Muscle of back (tissue), 13 donors: ENCODE measurements around the gene THOC6. TPM values are rescaled to one million over a fixed set of nuclear protein-coding genes. Genes with fewer than 3 reads are reported as not detected.

Experiments
- DNase-seq, 3 donors: peaks; one replicate each; pipeline versions ENCODE4 v3.0.0 to v3.0.0-alpha.2; 2013
- long read RNA-seq, 9 donors: transcript quantifications; one replicate each; lab custom pipeline, GENCODE V29; 2026
- polyA plus RNA-seq, 10 donors: library from polyadenylated mRNA; unstranded; fragments of 120-200 nt; gene quantifications; one replicate each; pipeline ENCODE4 v1.2.1, GENCODE V29; 2013; ENCODE audit not compliant: insufficient read length in 10 of 10

Gene THOC6
- 10 to 100 TPM; 15.9 to 26.9 (median 19.8) TPM for polyA plus RNA-seq
- long read RNA-seq, donor 1, transcript THOC6-202 (13 exons, 1,419 nt): major isoform, 5 of 5 reads
- long read RNA-seq, donor 1, partial matches to known transcripts: 0 of 5 reads
- long read RNA-seq, donor 1, other reads (novel, unspliced or antisense): 0 of 5 reads
- long read RNA-seq, donor 2: 0 reads
- long read RNA-seq, donor 3: 0 reads
- long read RNA-seq, donor 4, partial matches to known transcripts: 0 of 2 reads
- long read RNA-seq, donor 4, other reads (novel, unspliced or antisense): 0 of 2 reads
- long read RNA-seq, donor 5, transcript THOC6-202 (13 exons, 1,419 nt): major isoform, 5 of 5 reads
- long read RNA-seq, donor 5, partial matches to known transcripts: 0 of 5 reads
- long read RNA-seq, donor 5, other reads (novel, unspliced or antisense): 0 of 5 reads
- long read RNA-seq, donor 6, transcript THOC6-202 (13 exons, 1,419 nt): major isoform, 5 of 5 reads
- long read RNA-seq, donor 6, partial matches to known transcripts: 0 of 5 reads
- long read RNA-seq, donor 6, other reads (novel, unspliced or antisense): 0 of 5 reads
- long read RNA-seq, donor 7, partial matches to known transcripts: 0 of 4 reads
- long read RNA-seq, donor 7, other reads (novel, unspliced or antisense): 0 of 4 reads
- long read RNA-seq, donor 8, partial matches to known transcripts: 0 of 3 reads
- long read RNA-seq, donor 8, other reads (novel, unspliced or antisense): 0 of 3 reads
- long read RNA-seq, donor 9: 0 reads

DNA sequence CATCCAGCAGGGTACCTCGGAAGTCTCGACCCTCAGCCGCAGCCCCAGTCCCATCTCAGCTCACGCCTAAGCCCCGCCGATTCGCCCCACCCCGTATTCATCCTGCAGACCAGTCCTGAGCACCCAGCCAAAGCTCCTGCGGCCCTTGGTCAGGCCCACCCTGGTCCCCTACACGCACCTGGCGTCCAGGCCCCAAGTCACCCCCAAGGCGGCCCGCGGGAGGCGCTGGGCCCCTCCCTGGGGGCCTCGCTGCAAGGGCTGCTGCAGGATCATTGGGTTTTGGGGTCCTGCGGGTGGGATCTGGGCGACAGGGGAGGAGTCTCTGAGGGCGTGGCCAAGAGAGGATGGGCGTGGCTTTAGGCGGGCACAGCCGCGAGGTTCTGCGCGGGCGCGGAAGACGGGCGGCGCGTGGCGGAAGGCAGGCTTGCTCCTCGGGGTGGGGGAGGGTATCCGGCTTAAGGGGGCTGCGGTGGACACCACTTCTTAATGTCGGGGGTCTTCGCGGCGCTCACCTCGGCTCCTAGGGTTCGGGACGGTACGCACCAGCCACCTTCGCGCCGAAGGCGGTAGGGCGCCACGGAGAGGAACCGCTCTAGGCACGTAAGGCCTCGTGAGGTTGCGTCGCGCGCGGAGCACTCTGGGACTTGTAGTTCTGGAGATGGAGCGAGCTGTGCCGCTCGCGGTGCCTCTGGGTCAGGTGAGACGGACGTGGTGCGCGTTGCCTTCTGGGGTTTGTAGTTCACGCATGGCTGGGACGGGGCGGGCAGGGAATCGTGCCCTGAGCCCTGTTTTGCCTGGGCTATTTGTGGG, at the start of gene THOC6, which contains the start of gene HCFC1R1:
Gene THOC6 (plus strand): TSS at position 367 of the 810 bp plus-strand sequence. CDS start 292 bp downstream, at position 659.
Gene HCFC1R1 (minus strand): TSS at position 274 of the 810 bp plus-strand sequence. CDS start 1 bp downstream, at position 273.
- peak; percentile 97 to 99 (median 97) for DNase-seq

- DNase-seq: no peak
These were observed 49.3 kb upstream of the THOC6 start for GRCh38 chr16:2974319-2975056.

DNA sequence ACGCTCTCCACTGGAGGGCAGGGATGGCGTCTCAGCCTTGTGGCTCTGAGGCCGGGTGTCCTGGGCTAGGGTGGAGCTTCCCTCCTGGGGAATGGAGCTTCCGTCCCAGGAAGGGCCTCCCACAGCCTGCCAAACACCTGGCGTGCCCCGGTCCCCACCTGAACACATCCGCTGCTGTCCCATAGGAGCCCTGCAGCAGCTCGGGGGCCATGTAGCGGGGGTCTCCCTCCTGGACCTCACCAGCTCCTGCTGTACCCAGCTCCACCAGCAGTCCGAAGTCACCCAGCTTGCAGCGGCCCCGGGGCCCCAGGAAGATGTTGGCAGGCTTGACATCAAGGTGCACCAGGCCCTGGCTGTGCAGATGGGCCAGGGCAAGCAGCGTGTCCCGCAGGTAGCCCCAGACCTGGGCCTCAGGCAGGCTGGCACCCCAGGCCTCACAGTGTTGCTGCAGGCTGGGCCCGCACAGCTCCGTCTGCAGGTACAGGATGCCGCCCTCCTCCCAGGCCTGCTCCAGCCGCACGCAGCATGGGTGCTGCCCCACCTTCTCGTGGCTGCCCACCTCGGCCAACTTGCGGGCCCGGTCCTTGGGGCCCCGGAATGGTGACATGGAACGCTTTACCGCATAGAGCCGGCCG, 48.6 kb upstream of the THOC6 start:
- DNase-seq: no peak

GRCh38 chr16:2976201-2976600, 47.6 kb upstream of the THOC6 start:
- DNase-seq: no peak

DNA sequence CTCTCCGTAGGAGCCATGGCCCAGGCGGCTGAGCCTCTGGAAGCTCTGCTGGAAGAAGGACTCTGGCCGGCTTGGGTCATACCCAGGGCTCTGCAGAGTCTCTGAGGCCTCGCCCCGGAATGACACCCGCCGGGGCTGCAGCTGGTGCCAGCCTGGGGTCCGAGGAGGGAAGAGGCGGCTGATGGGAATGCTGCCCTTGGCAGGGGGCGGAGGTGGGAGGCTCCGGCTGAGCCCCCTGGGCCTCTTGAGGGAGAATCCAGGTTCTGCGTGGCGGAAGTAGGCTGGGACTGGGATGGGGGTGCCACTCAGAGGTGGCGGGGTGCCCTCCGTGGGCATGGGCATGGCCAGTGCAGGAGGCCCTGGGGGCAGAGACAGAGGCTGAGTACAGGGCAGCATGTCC, 47.2 kb upstream of the THOC6 start:
- no peak for DNase-seq

- DNase-seq: no peak
These were observed 46.4 kb upstream of the THOC6 start for GRCh38 chr16:2977440-2977839.

GRCh38 chr16:2979669-2980226, 44.1 kb upstream of the THOC6 start:
- DNase-seq: no peak

GRCh38 chr16:2980227-2981176, 43.3 kb upstream of the THOC6 start, which contains the start of gene PKMYT1:
PKMYT1 (minus strand) TSS chr16:2980446; CDS start chr16:2979657, 789 bp downstream.
- peak; percentile 90 to 97 (median 95) for DNase-seq

DNA sequence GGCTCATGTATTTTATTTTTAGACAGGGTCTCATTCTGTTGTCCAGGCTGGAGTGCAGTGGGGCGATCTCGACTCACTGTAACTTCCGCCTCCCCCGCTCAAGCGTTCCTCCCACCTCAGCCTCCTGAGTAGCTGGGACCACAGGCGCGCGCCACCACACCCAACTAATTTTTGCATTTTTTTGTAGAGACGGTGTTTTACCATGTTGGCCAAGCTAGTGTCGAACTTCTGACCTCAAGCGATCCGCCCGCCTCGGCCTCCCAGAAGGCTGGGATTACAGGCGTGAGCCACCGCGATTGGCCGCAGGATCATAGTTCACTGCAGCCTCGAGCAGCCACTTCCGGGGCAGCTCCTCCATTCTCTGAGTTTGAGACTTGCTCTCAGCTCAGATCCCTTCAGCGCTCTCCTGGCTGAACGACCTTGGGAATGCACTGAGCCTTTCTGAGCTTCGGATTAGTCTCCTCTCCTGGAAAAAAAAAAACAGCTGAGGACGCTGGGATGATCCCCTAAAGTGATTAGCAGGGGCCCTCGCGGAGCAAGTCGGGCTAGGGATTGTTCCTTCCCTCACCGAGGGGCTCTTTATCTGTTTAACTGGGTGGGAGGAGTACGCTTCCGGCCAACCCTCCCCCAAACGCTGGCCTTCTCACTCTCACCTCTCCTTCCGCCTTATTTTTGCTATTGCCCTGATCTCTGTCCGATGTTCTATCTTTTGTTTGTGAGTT, 42.5 kb upstream of the THOC6 start:
- DNase-seq: no peak

GRCh38 chr16:2981899-2982250, 42.0 kb upstream of the THOC6 start:
- no peak for DNase-seq

- DNase-seq: no peak
These were observed 41.4 kb upstream of the THOC6 start for GRCh38 chr16:2982402-2982801.

- DNase-seq: peak; percentile 71 to 89 (median 79)
These were observed 40.1 kb upstream of the THOC6 start for GRCh38 chr16:2983706-2984136.

GRCh38 chr16:2985462-2985861, 38.4 kb upstream of the THOC6 start:
- DNase-seq: peak; percentile 76 to 84 (median 79)

DNA sequence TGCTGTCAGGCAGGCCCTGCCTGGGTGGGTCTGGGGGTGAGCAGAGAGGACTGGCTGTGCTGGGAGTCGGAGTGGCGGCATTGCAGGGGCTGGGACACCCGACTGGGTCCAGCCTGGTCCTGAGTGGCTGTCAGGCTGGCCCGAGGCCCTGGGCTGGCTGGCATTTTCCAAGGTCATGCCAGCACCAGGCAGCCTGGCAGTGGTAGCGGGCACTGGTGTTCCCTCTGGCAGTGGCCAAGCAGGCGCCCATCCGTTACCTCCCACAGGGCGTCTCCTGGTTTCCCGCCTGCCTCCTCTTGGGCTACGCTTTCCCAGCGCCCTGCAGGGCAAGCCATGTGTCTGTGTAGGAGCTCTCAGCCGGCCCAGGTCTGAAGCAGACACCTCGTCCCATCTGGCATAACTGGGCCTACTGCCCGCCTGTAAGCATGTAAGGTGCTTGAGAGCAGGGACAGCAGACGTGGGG, 37.9 kb upstream of the THOC6 start:
- DNase-seq: no peak

DNA sequence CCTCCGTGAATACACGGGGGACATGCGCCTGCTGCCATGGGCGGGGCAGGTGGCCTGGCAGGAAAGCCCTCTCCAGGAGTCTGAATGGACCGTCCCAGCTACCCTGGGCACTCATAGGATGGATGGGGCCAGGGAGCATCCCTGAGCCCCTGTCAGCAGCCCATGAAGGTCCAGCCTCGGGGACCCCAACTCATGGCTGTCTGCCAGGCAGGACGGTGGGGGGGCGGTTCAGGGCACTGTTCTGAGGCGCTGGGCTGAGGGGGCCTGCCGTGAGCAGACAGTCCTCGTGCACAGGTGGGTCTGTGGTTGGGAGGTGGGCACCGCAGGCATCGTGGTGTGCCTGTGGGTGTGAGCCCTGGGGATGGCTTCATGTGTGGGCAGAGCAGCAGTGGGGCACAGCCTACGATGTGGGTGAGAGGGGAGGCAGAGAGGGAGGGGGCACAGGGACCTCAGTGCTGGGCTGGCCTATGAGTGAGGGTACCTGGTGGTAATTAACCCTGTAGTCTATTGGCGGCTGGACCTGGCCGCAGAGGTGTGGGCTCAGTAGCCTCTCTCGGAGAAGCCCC, 37.1 kb upstream of the THOC6 start:
- DNase-seq: no peak

DNA sequence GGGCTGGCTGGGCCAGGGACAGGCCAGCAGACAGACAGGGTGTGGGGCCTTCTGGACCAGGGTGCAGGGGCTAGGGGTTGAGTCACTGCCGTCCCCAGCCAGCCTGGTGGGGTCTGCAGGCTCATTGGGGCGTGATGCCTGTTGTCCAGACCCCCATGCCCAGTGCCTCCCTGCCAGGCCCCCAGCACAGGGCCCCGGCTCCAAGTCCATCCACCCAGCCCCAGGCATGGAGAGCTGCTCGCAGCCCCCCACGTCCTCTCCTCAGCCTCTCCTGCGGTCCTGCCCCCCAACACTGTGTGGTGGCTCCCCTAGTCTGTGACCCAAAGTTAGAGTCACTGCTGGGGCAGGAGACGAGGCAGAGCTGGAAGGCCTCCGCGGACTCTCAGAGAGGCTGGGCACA, 36.5 kb upstream of the THOC6 start:
- DNase-seq: no peak

DNA sequence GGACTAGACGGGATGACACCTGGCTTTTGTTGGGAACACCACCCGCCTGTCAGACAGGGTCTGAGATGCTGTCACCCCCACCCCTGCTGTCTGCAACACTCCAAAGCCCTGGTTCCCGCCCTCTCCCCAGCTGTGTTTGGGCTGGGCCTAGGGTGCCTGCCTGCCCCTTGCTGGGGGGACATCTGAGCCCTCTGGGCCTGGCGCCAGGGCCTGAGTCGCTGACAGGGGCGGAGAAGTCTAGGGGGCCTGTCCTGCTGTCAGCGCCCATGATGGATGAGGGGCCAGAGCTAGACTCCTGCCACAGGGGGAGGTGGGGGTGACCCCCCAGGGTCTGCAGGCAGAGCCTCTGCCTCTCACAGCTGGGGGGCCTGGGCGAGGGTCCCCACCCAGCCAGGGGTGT, 36.0 kb upstream of the THOC6 start:
- peak; percentile 57 to 80 (median 61) for DNase-seq

DNA sequence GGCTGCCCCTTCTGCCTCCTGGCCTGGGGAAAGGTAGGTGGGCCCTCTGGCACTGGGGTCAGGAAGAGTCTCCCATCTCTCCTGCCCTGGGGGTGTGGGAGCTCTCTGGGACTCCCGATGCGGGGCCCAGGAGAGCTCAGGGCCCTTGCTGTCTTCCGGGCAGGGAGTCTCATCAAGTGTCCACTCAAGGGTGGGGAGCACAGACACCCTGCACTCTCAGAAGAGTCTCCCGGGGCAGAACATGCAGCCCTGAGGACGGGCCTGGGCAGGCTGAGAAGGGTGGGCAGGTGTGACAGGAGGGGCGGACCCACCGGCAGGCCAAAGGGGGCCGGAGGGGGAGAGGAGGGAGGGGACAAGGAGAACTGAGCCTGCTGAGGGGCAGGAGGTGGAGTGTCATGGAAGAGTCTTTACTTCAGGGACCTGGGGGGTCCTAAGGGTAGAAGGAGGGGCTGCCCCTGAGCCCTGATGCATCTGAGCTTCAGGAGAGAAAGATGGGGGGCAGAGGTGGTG, 35.2 kb upstream of the THOC6 start:
- DNase-seq: no peak
